GM19467 (cell line): ENCODE results near the gene MYO1E.

ENCODE experiments used
- ATAC-seq: cut with Tn5 transposase; IDR thresholded peaks from one replicate; pipeline ENCODE4 v1.9.1; 2021; ENCODE audit warnings: mild to moderate bottlenecking, moderate library complexity; ENCODE audit not compliant: unreplicated experiment

The MYO1E gene

GRCh38 chr15:59203008-59203407, 169.7 kb downstream of the MYO1E start:
- no peak for ATAC-seq

GRCh38 chr15:59200560-59200959, 172.1 kb downstream of the MYO1E start:
- no peak for ATAC-seq

- no peak for ATAC-seq
Measured at GRCh38 chr15:59199626-59200465, 172.8 kb downstream of the MYO1E start.

GRCh38 chr15:59197454-59197853, 175.2 kb downstream of the MYO1E start:
- ATAC-seq: no peak

GRCh38 chr15:59196416-59196815, 176.3 kb downstream of the MYO1E start:
- no peak for ATAC-seq

- ATAC-seq: no peak
Measured at GRCh38 chr15:59194639-59195325, 177.9 kb downstream of the MYO1E start.

GRCh38 chr15:59191855-59192237, 180.8 kb downstream of the MYO1E start:
- no peak for ATAC-seq

- no peak for ATAC-seq
Measured at GRCh38 chr15:59190291-59190690, 182.4 kb downstream of the MYO1E start.

GRCh38 chr15:59189241-59189640, 183.4 kb downstream of the MYO1E start:
- no peak for ATAC-seq

GRCh38 chr15:59186501-59186900, 186.2 kb downstream of the MYO1E start:
- no peak for ATAC-seq

GRCh38 chr15:59185725-59186124, 186.9 kb downstream of the MYO1E start:
- no peak for ATAC-seq

- no peak for ATAC-seq
Measured at GRCh38 chr15:59180945-59181600, 191.6 kb downstream of the MYO1E start.

- no peak for ATAC-seq
Measured at GRCh38 chr15:59179717-59180116, 193.0 kb downstream of the MYO1E start.

GRCh38 chr15:59178151-59178695, 194.4 kb downstream of the MYO1E start:
- ATAC-seq: no peak

GRCh38 chr15:59177317-59177660, 195.4 kb downstream of the MYO1E start:
- no peak for ATAC-seq

GRCh38 chr15:59176653-59177316, 195.9 kb downstream of the MYO1E start:
- no peak for ATAC-seq

GRCh38 chr15:59174835-59175831, 197.5 kb downstream of the MYO1E start:
- ATAC-seq: no peak

GRCh38 chr15:59174151-59174834, 198.4 kb downstream of the MYO1E start:
- ATAC-seq: no peak

- no peak for ATAC-seq
Measured at GRCh38 chr15:59173194-59173593, 199.5 kb downstream of the MYO1E start.
